Cerebellar nuclear complex (tissue), 1 donor: ENCODE results near the gene TCFL5.
"Not testable (repeated sequence)": the region's sequence is repeated elsewhere in the genome, so short reads cannot be mapped to it uniquely, and the experiment has no call there.

Experiments
- DNase-seq, 2 experiments: peaks; one replicate each; lab custom pipeline; 2025; lab: John Stamatoyannopoulos, UW

Gene TCFL5

GRCh38 chr20:62855120-62855519, 6.5 kb downstream of the TCFL5 start:
- DNase-seq = no peak

DNA sequence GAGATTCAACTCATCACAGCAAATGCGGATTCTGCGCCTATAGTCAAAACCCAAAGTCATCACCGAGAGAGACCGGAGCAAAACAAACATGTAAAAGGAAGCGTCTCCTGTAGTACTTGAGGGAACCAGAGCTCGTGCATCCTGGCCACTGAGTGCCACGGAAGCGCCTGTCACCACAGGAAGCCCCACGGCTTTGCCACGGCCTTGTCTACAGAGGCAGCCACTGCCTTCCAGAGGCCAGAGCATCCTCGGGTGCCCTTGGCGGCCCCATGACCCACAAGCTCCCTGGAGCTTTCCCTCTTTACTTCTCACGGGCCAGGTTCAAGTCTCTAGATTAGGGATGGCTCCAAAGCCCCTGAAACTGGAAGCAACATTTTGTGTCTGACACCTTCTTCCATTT, 7.5 kb downstream of the TCFL5 start:
- DNase-seq = no peak

DNA sequence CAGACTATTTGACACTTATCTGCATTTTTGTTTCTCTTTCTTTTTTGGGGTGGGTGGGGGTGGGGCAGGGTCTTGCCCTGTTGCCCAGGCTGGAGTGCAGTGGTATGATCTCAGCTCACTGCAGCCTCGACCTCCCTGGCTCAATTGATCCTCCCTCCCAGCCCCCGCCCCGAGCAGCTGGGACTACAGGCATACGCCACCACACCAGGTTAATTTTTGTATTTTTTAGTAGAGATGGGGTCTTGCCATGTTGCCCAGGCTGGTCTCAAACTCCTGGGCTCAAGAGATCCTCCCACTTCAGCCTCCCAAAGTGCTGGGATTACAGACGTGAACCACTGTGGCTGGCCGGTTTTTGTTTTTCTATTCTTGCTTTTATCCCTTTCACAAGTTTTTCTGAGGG, 8.3 kb downstream of the TCFL5 start:
- not testable (repeated sequence) for DNase-seq

DNA sequence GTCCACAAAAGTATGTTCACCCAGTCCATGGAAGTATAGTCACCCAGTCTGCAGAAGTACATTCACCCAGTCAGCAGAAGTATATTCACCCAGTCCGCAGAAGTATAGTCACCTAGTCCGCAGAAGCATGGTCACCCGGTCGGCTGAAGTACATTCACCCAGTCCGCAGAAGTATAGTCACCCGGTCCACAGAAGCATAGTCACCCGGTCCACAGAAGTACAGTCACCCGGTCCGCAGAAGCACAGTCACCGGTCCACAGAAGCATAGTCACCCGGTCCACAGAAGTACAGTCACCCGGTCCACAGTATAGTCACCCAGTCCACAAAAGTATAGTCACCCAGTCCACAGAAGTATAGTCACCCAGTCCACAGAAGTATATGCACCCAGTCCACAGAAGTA, 8.8 kb downstream of the TCFL5 start:
- no peak for DNase-seq

- no peak for DNase-seq
Observed at GRCh38 chr20:62852196-62852595, 9.4 kb downstream of the TCFL5 start.

DNA sequence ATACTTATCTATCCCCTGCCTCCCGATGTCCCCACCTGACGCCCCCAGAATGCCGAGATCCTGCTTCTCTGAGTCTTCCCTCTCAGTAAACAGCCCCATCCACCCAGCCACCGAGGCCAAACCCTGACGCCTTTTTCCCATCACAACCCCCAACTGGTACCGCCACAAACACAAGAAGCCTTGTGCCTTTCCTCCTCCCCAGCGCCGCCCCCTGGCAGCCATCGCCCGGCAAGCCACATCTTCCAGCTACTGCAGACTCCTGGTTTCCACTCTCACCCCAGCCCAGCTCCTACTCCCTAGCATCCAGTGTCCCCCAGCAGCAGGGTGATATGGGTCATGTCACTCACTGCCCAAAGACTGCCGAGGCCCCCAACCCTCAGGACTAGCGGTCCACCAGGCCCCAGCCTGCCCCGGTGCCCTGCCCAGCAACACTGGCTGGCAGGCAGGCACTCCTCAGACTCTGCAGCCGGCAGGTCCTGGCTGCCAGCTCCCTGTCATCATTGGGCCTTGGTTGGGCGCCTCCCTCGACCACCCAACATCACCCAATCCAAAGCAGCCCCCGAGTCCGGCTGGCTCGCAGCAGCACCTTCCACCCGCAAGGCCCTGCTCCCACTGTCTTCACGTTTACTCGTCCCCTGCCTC, 11.2 kb downstream of the TCFL5 start:
- DNase-seq = no peak

DNA sequence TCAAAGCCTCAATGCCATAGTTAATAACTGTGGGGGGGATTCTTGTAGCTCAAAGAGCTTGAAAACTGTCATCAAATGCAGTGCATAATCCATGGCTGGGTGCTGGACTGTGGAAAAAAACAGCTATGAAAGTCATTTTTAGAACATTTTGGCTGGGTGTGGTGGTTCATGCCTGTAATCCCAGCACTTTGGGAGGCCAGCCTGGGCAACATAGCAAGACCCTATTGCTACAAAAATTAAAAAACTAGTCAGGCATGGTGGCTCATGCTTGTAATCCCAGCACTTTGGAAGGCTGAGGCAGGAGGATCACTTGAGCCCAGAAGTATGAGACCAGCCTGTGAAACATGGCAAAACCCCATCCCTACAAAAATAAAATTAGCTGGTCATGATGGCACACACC, 12.2 kb downstream of the TCFL5 start:
- no peak for DNase-seq

DNA sequence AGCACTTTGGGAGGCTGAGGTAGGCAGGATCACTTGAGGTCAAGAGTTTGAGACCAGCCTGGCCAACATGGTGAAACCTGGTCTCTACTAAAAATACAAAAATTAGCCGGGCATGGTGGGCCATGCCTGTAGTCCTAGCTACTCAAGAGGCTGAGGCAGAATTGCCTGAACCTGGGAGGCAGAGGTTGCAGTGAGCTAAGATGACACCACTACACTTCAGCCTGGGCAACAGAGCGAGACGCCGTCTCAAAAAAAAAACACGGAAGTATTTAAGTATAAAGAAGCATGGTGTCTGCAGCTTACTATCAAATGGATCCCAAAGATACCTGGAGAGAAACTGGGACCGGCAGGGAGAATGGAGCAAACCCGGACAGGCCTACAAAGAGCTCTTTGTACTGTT, 12.7 kb downstream of the TCFL5 start:
- not testable (repeated sequence) for DNase-seq

DNA sequence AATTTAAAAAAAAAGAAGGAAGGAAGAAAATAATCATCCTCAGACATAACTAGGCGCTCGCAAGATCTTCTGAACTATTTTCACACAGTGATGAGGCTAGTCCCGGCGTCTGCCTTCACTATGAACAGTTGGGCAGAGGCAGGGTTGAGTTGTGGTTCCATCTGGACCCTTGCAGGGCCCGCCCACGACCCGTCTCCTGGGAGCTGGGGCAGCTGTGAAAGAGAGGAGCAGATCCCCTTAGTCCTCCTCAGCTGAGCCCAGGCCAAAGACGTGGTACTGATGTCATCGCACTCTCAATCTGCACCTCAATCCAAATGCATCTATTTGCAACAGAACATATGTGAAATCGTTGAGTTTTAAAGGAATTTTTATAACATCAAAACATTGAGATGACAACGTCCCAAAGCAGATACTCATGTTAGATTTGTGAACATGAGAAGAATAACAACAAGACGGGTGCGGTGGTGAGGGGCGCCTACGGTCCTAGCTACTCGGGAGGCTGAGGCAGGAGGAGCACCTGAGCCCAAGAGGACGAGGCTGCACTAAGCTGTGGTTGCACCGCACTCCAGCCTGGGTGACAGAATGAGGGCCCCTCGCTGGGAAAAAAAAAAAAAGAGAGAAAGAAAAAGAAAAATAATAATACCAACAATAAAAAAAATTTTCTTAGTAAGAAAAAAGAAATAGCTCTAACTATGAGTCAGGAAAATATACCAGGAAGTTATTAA, 15.3 kb downstream of the TCFL5 start:
- no peak for DNase-seq

GRCh38 chr20:62845416-62846160, 16.0 kb downstream of the TCFL5 start:
- DNase-seq = no peak

DNA sequence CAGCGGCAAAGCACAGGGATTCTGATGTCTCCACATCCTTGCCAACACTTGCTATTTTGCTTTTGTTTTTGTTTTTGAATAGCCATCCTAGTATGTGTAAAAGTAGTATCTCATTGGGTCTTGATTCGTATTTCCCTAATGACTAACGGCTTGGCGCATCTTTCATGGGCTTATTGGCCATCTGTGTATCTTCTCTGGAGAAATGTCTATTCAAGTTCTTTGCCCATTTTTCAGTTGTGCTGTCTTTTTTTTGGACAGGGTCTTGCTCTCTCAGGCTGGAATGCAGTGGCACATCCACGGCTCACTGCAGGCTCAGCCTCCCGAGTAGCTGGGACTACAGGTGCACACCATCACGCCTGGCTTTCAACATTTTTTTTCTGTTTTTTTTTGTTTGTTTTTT, 17.4 kb downstream of the TCFL5 start:
- DNase-seq = no peak

- no peak for DNase-seq
Observed at GRCh38 chr20:62843656-62844055, 18.0 kb downstream of the TCFL5 start.

GRCh38 chr20:62841705-62842212, 19.9 kb downstream of the TCFL5 start:
- no peak for DNase-seq

DNA sequence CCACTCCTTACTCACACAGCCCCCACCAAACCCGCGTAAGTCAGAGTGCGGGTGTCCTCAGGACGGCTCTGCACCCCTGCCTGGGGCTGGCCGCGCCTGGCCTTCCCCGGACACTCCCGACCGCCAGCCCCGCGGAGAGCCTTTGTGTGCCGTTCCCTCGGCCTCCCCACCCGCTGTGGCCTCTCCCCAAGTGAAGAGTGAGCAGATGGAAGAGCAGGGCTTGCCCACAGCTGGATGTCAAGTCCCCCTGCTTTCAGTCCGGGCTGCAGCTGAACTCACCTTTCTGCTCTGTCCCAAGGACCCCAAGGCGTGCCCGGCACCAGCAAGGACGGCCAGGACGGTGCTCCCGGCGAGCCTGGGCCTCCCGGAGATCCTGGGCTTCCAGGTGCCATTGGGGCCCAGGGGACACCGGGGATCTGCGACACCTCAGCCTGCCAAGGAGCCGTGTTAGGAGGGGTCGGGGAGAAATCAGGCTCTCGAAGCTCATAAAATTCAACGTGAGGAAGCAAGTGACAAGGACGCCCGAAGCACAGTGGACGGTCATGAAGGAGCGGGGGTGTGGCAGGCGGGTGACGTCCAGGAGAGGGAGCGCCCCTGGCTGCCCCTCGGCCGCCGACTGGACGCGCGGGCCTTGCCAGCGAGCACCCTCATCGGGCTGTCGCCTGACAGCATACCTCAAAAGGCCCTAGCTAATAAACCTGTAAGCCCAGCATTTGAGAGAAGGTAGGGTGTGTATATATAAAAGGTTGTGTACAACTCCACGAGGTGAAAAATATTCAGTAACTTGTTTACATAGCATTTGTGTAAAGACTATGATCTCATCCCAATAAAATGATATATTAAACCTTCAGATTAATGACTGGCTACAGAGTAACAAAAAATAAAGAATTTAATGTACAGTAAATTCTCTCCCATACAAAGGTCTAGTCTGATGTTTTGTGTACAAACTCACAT, 21.1 kb downstream of the TCFL5 start:
- DNase-seq = no peak

DNA sequence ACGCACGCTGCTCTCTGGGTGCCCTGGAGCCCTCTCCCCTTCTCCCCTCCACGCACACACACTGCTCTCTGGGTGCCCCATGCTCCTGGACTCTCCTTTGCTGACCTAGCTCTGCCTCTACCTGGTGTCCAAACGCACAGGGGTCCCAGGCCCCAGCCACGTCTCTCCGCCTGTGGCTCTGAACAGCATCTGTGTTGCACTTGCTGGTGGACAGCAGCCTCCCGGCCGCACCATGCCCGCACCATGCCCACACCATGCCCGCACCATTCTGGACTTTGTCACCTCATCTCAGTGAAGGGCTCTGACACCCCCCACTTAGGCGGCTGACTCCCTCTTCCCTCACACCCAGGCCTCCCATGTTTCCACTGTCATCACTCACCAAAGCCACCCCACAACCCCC, 21.8 kb downstream of the TCFL5 start:
- DNase-seq = no peak

GRCh38 chr20:62839261-62839660, 22.4 kb downstream of the TCFL5 start:
- no peak for DNase-seq

- no peak for DNase-seq
Observed at GRCh38 chr20:62838128-62838891, 23.3 kb downstream of the TCFL5 start.

GRCh38 chr20:62837790-62838127, 23.9 kb downstream of the TCFL5 start:
- no peak for DNase-seq

- no peak for DNase-seq
Observed at GRCh38 chr20:62836967-62837490, 24.6 kb downstream of the TCFL5 start.

- no peak for DNase-seq
Observed at GRCh38 chr20:62835931-62836861, 25.4 kb downstream of the TCFL5 start.
